GM12878 (cell line): ENCODE measurements around the gene LINC00237. TPM values are rescaled to one million over a fixed set of nuclear protein-coding genes. Genes with fewer than 3 reads are reported as not detected.

ENCODE experiments used
- ATAC-seq: fragments of 200-7000 bp; cut with Tn5 transposase; 3 replicates; pipeline ENCODE4 v1.9.1; 2020; ENCODE audit warnings: mild to moderate bottlenecking, moderate library complexity
- BruUV-seq: library from RNA; stranded (reverse); fragments of 400-500 nt; replicated peaks from 2 replicates; lab custom pipeline; 2021; lab: Mats Ljungman, UMichigan
- CTCF ChIA-PET: fragments of 300-600 bp; sonication (Branson Sonifier 250); formaldehyde crosslinking; extraction: SDS; loops from one replicate; lab custom pipeline; 2021; ENCODE audit warnings: inconsistent platforms; lab: Yijun Ruan, JAX
- POLR2A ChIA-PET: fragments of 350-600 bp; formaldehyde crosslinking; extraction: SDS; loops from one replicate; lab custom pipeline; 2021; ENCODE audit warnings: inconsistent platforms; lab: Charles Lee
- RAD21 ChIA-PET: fragments of 300-600 bp; sonication (Branson Sonifier 250); formaldehyde crosslinking; loops from one replicate; lab custom pipeline; 2023; ENCODE audit warnings: antibody characterized with exemption; ENCODE audit not compliant: unreplicated experiment; lab: Charles Lee
- SMC1A ChIA-PET: fragments of 300-600 bp; sonication (Branson Sonifier 250); formaldehyde crosslinking; loops from one replicate; lab custom pipeline; 2023; ENCODE audit not compliant: unreplicated experiment, uncharacterized antibody; lab: Charles Lee
- DNase-seq: peaks from one replicate; pipeline ENCODE4 v3.0.0-alpha.2; 2011; ENCODE audit warnings: low read depth, low spot score
- FAIRE-seq: peaks from 3 replicates; lab custom pipeline; 2011; peaks lifted over from hg19 to GRCh38; lab: Jason Lieb, UNC
- H2AFZ ChIP-seq: 2 replicates; pipeline ENCODE4 v1.6.0; 2011; ENCODE audit warnings: low read depth, low read length, control low read depth; ENCODE audit not compliant: control insufficient read depth
- H3K27ac ChIP-seq: 2 replicates; pipeline ENCODE4 v1.5.1; 2011; ENCODE audit warnings: control low read depth; ENCODE audit not compliant: control insufficient read depth, insufficient read depth
- H3K27me3 ChIP-seq, 2 experiments: replicated peaks in 1 of 2; 2 replicates each; pipeline versions ENCODE4 v1.6.0 to v1.6.1; 2011; ENCODE audit warnings: low read length in 1 of 2; ENCODE audit not compliant: control insufficient read depth in 2 of 2, insufficient read depth in 2 of 2
- H3K36me3 ChIP-seq, 2 experiments: 2 replicates each; pipeline ENCODE4 v1.5.1; 2011; ENCODE audit warnings: low read length in 1 of 2; ENCODE audit not compliant: control insufficient read depth in 2 of 2, insufficient read depth in 2 of 2
- H3K4me1 ChIP-seq: 2 replicates; pipeline ENCODE4 v1.6.1; 2011; ENCODE audit warnings: mild to moderate bottlenecking, low read length, moderate library complexity, mixed read lengths; ENCODE audit not compliant: control insufficient read depth, insufficient read depth
- H3K4me2 ChIP-seq: 2 replicates; pipeline ENCODE4 v1.6.0; 2011; ENCODE audit warnings: control low read depth; ENCODE audit not compliant: control insufficient read depth, insufficient read depth
- H3K4me3 ChIP-seq: fragments of 200-600 bp; sonication (generic); 2 replicates; pipeline ENCODE4 v1.5.1; 2016
- H3K79me2 ChIP-seq: 2 replicates; pipeline ENCODE4 v1.6.0; 2011; ENCODE audit warnings: low read length; ENCODE audit not compliant: control insufficient read depth, insufficient read depth
- H3K9ac ChIP-seq: 2 replicates; pipeline ENCODE4 v1.8.0; 2011; ENCODE audit warnings: low read length, control low read depth, mixed read lengths; ENCODE audit not compliant: control insufficient read depth, insufficient read depth
- H3K9me3 ChIP-seq: replicated peaks from 3 replicates; pipeline ENCODE4 v1.5.1; 2011; ENCODE audit warnings: mild to moderate bottlenecking, low read length; ENCODE audit not compliant: control insufficient read depth, insufficient read depth
- H4K20me1 ChIP-seq: 2 replicates; pipeline ENCODE4 v1.6.0; 2011; ENCODE audit not compliant: control insufficient read depth, insufficient read depth
- BRCA1 ChIP-seq: IDR thresholded peaks from 2 replicates; pipeline ENCODE4 v1.6.1; 2011; ENCODE audit warnings: low read depth, low read length, improper control_type of control experiment
- ELK1 ChIP-seq: IDR thresholded peaks from 2 replicates; pipeline ENCODE4 v1.6.1; 2012; ENCODE audit warnings: low read depth, low read length, improper control_type of control experiment
- IKZF1 ChIP-seq: fragments of 450-650 bp; conservative IDR thresholded peaks from 2 replicates; pipeline ENCODE4 v1.6.1; 2017; ENCODE audit warnings: antibody characterized with exemption, mild to moderate bottlenecking
- YY1 ChIP-seq: IDR thresholded peaks from 2 replicates; pipeline ENCODE4 v1.6.1; 2011; ENCODE audit warnings: low read depth, mild to moderate bottlenecking, low read length
- WGBS: methylation state at CpG from one replicate; pipeline ENCODE4 v1.1.6; 2016; ENCODE audit warnings: low lambda C conversion rate; ENCODE audit not compliant: insufficient replicate concordance, insufficient coverage; ENCODE audit errors: missing lambda C conversion rate; 5-methylcytosine and 5-hydroxymethylcytosine counted together
- in situ Hi-C: fragments of 300-500 bp; cut with MboI; formaldehyde crosslinking; loops from 9 replicates; pipeline ENCODE4 v1.14.3; 2018; ENCODE audit warnings: mixed read lengths
- intact Hi-C: fragments of 100-400 bp; cut with micrococcal nuclease; formaldehyde crosslinking; loops from one replicate; pipeline ENCODE4 v1.14.2; 2022; ENCODE audit not compliant: unreplicated experiment
- polyA plus RNA-seq, 11 experiments: library from polyadenylated mRNA; depleted of rRNA in 4 of 11; unstranded in 6 of 11; stranded (reverse) in 5 of 11; fragments of >200 nt; fragmentation: Nextera tagmentation in 4 of 11; fragmentation: Illumina TruSeq in 1 of 11; extraction: Ambion mirVana in 4 of 11; extraction: Trizol in 1 of 11; gene quantifications; 1 replicate in 1 of 11; 2 replicates in 10 of 11; pipeline versions ENCODE4 v1.2.1 to v1.2.3, GENCODE V29; 2011 to 2016; ENCODE audit warnings: inconsistent platforms in 2 of 11, missing spikeins in 2 of 11, low read depth in 1 of 11
- small RNA-seq: library from RNA; depleted of rRNA; stranded (forward); fragments of <200 nt; gene quantifications from one replicate; pipeline ENCODE3, GENCODE V24; 2014
- total RNA-seq, 4 experiments: library from RNA; depleted of rRNA in 3 of 4; stranded (reverse); fragments of >200 nt in 3 of 4; fragmentation: Illumina TruSeq in 1 of 4; extraction: Trizol in 1 of 4; gene quantifications; 2 replicates each; pipeline versions ENCODE4 v1.2.1 to v1.2.3, GENCODE V29; 2013 to 2021

Gene LINC00237
- total and polyA plus RNA-seq, 10 of the 15 experiments (the other 5 are each of a cell fraction or from before 2014, with no cell fraction given): not detected

DNA sequence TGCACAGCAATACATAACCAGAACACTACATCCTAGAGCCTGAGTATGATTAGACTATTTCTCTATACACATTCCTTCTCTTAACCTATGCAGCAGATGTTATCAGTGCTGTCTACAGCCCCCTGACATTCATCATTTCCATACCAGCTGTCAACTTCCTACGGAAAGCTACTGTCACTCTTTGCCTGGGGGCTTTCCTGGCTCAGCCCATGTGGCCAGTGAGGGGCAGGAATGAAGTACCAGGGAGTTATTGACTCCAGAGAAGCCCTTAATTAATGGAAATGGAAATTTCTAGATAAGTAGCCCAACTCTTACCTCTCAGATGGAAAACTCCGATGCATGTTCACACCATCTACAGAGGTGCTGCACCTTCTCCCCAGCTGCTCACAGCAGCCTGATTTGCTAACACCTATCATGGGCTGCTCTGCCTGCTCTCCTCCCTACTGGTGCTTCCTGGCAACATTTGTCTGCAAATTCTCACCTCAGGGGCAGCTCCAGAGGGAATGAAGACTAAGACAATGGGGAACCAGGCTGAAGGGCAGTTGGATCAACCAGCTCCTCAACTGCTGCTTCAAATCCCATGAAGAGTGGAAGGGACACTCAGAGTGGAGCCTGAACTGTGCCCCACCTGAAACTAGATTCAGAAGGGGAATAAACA, 59.6 kb downstream of the LINC00237 start:
- no peak for ATAC-seq
- no peaks in the 10 kb centered on the region for H3K9me3 ChIP-seq
- H3K4me1 ChIP-seq: no peaks in the 10 kb centered on the region
- ChIA-PET RAD21 (no interaction called here), CTCF (interaction anchor here (1.2 to 3.8 kb wide), 2 partner anchors 72 to 186 kb away, joined by 3 to 18 read pairs; no protein-coding TSS in a partner anchor), POLR2A (no interaction called here), SMC1A (interaction anchor here (1.1 kb wide), 1 partner anchor 148 kb away, joined by 3 read pairs; no protein-coding TSS in a partner anchor)
- intact Hi-C loops (no loop called here), in situ Hi-C loops (loop anchor here (10.0 kb wide), 1 partner anchor 458 kb away; no protein-coding TSS in a partner anchor)
- DNase-seq: no peak
- no peak overlapping the region for H3K27ac ChIP-seq
- no peak overlapping the region for H3K4me3 ChIP-seq
- WGBS: 2% methylated on average over 2 of the region's 2 CpGs
- no peaks in the 10 kb centered on the region for H3K36me3 ChIP-seq
- H4K20me1 ChIP-seq: no peaks in the 10 kb centered on the region
- H3K9ac ChIP-seq: no peak overlapping the region
- TF ChIP-seq ELK1 (no peak), YY1 (no peak), BRCA1 (no peak), IKZF1 (no peak)
- H2AFZ ChIP-seq: no peak overlapping the region
- H3K27me3 ChIP-seq: no peaks in the 10 kb centered on the region; a peak in 1 of 4 replicates
- BruUV-seq: no TSS peak
- FAIRE-seq: no peak
- no peaks in the 10 kb centered on the region for H3K79me2 ChIP-seq
- H3K4me2 ChIP-seq: no peak overlapping the region

Small RNAs within 50 kb of the gene (small RNA-seq; reads per million reads assigned to genes)
- not detected for gene RNA5SP477

Other genes with a start within 250 kb of the LINC00237 start
- 5.0 and 6.0 TPM in 2 replicates for gene KIZ, start 19.7 kb upstream of the LINC00237 start, total RNA-seq (2014; rRNA removed)
- gene KIZ, start 19.7 kb upstream of the LINC00237 start, total RNA-seq (2014; rRNA removed; fragmentation: Illumina TruSeq; extraction: Trizol): 9.4 and 9.9 TPM in 2 replicates
- gene KIZ, start 19.7 kb upstream of the LINC00237 start, total RNA-seq (2021): 6.8 and 11.4 TPM in 2 replicates
- 11.0 and 17.3 TPM in 2 replicates for gene KIZ, start 19.7 kb upstream of the LINC00237 start, polyA plus RNA-seq (2011; rRNA removed)
- gene KIZ, start 19.7 kb upstream of the LINC00237 start, polyA plus RNA-seq (2014; fragmentation: Illumina TruSeq; extraction: Trizol): 8.3 and 11.1 TPM in 2 replicates
- 1 to 10 TPM; 2.7 to 4.5 TPM for gene KIZ, start 19.7 kb upstream of the LINC00237 start, polyA plus RNA-seq (2014; fragmentation: Nextera tagmentation; extraction: Ambion mirVana)
- 5.3 and 7.0 TPM in 2 replicates for gene KIZ, start 19.7 kb upstream of the LINC00237 start, polyA plus RNA-seq (2014; rRNA removed)
- gene KIZ, start 19.7 kb upstream of the LINC00237 start, polyA plus RNA-seq (2016; fragmentation: Nextera tagmentation; extraction: Ambion mirVana): 1 to 10 TPM; 7.7 to 8.2 TPM
- 70.1 and 78.4 TPM in 2 replicates for gene XRN2, start 197.0 kb upstream of the LINC00237 start, total RNA-seq (2014; rRNA removed)
- gene XRN2, start 197.0 kb upstream of the LINC00237 start, total RNA-seq (2014; rRNA removed; fragmentation: Illumina TruSeq; extraction: Trizol): 93.8 and 95.6 TPM in 2 replicates
- 67.1 and 70.1 TPM in 2 replicates for gene XRN2, start 197.0 kb upstream of the LINC00237 start, total RNA-seq (2021)
- gene XRN2, start 197.0 kb upstream of the LINC00237 start, polyA plus RNA-seq (2011; rRNA removed): 97.8 and 113 TPM in 2 replicates
- gene XRN2, start 197.0 kb upstream of the LINC00237 start, polyA plus RNA-seq (2014; fragmentation: Illumina TruSeq; extraction: Trizol): 91.0 and 107 TPM in 2 replicates
- 10 to 100 TPM; 59.7 to 69.6 TPM for gene XRN2, start 197.0 kb upstream of the LINC00237 start, polyA plus RNA-seq (2014; fragmentation: Nextera tagmentation; extraction: Ambion mirVana)
- gene XRN2, start 197.0 kb upstream of the LINC00237 start, polyA plus RNA-seq (2014; rRNA removed): 59.1 and 63.7 TPM in 2 replicates
- 10 to 100 TPM; 81.1 to 83.3 TPM for gene XRN2, start 197.0 kb upstream of the LINC00237 start, polyA plus RNA-seq (2016; fragmentation: Nextera tagmentation; extraction: Ambion mirVana)